ENCODE data around the gene RBMS1. TPM values are rescaled to one million over a fixed set of nuclear protein-coding genes. Genes with fewer than 3 reads are reported as not detected.
A peak's percentile ranks its signal among the peaks of the same experiment; 100 is the strongest.
"Not testable (repeated sequence)": the region's sequence is repeated elsewhere in the genome, so short reads cannot be mapped to it uniquely, and the experiment has no call there.

The RBMS1 gene
- total RNA-seq, 1 donor from 2014 or later: 58.2 TPM

DNA sequence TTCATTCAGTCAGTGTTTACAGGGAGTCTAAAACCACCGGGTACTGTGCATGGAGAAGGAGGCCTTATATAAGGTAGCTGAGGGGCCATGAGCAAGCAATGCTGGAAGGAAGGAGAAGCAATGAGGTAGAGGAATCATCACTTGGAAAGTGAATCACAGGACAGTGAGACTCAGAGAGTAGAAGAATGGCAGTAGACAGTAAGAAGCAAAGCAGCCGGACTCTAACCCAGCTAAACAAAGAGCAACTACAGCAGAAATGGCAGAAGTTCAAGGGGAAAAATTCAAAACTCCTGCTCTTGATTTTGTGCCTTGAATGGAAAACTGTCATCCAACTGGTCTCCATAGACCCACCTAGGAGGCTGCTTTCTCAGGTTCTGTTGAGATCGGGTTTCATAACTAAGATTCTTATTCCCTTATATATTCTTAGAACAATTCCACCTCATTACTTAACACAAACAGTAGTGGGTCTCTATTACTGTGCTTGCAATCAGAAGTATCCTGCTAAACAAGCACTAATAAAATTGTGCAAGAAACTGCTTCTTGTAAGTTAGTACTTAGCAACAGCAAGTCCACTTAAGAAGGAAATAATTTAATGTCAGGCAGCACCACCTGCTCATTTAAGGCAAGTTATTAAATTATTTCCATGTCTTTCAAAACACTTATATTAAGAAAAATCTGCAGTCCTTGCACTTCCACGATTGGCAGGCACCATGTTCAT lies 68.0 kb downstream of the RBMS1 start:
- ATAC-seq (peak; percentile 42), DNase-seq (ENCODE audit: missing footprints) (no peak)
- intact Hi-C loops (cut with DNase I): loop anchor here (2.0 to 10.0 kb wide), 4 partner anchors 13 to 479 kb away; no protein-coding TSS in a partner anchor

DNA sequence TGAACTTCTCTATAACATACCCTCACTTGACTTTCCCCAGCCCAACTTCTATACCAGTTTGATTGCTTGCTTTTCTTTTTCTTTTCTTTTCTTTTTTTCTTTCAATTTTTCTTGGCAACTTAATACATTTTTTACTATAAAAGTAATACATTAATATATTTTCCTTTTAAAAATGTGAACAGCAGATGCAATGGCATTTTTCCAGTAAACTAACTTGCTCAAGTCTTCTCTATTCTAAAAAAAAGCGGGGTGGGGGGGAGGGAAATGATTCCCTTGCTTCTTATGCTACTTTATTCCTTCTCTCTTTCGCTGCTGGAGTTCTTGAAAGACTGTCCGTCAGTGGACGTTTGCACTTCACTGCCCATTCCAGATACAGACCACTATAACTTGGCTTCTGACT lies 70.5 kb downstream of the RBMS1 start:
- intact Hi-C loops (cut with DNase I): loop anchor here (10.0 kb wide), 1 partner anchor 482 kb away; no protein-coding TSS in a partner anchor
- no peak for DNase-seq (ENCODE audit: missing footprints)
- no peak for ATAC-seq

DNA sequence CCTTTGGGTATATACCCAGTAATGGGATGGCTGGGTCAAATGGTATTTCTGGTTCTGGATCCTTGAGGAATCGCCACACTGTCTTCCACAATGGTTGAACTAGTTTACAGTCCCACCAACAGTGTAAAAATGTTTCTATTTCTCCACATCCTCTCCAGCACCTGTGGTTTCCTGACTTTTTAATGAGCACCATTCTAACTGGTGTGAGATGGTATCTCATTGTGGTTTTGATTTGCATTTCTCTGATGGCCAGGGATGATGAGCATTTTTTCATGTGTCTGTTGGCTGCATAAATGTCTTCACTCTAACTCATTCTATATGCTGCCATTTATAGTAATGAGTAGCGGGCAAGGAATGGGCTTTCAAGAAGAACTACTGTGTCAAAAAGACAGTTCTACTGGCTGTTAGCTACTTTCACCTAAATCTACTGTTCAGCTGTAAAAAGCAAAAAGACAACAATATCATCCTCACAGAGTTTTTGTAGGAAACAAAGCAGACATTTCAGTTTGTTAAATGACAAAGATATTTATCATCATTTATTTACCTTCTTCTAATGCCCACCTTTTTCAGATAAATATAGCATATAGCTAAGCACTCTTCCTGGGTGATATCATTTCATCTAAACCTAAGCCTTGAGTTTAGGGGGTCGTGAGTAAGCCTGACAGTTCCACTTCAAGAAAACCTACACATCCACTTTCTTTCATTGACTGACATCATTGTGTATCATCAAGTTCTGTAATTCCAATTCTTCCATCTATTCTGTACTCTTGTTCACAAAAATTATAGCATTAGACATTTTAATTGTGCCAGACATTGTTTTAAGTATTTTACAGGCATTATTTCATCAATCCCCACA lies 71.7 kb downstream of the RBMS1 start:
- DNase-seq (ENCODE audit: missing footprints); ATAC-seq: not testable (repeated sequence)
- intact Hi-C loops (cut with DNase I): loop anchor here (10.0 kb wide), 1 partner anchor 483 kb away; no protein-coding TSS in a partner anchor

DNA sequence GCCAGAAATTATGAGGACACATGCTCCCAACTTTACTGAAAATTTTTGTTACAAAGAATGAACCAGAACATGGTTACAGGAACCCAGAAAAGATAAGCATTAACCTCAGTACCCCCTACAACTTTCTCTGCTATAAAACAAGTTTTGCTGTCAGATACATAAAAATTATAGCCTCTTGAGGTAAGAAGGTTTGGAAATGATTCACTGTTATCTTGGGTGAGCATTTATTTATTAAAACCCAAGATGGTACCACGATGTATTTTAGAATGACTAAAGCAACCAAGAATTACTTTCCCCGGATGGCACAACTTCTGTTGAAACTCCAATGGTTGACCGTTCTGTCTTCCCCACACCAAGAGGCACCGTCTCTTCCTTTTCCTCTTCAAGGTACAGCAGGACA lies 72.9 kb downstream of the RBMS1 start:
- ATAC-seq: no peak
- intact Hi-C loops (cut with DNase I): loop anchor here (10.0 kb wide), 1 partner anchor 484 kb away; no protein-coding TSS in a partner anchor
- no peak for DNase-seq (ENCODE audit: missing footprints)

DNA sequence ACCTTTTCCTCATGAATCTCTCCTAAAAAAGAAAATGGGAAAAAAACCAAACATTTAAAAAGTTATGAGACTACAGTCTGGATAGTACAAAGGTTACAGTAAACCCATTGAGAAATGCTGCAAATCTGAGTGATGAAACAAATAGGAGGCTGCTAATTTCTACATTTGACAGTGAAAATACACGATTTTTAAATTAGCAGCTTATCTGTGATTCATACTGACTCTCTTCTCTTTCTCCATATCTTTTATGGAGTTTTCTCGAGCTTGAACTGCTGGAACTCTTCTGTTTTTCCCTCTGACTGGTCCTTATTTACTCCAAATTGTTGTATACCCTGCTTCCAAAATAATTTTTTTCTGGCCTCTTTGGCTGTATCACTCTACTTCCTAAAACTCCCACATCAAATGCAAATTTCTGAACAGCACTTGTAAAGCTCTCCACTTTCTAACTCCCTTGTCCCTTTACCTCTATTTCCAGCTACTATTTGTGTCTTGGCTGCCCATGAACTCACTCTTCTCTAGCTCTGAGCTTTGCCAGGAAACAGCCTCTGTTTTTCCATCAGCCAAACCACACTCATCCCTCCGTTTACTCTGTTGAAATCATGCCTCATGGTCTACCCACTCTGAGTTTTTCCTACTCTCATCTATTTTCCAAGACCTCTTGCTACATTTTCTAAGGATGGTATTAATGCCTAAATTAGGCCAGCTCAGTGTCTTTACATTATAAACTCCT lies 73.7 kb downstream of the RBMS1 start:
- ATAC-seq (peak; percentile 76), DNase-seq (ENCODE audit: missing footprints) (no peak)
- intact Hi-C loops (cut with DNase I): loop anchor here (10.0 kb wide), 1 partner anchor 485 kb away; no protein-coding TSS in a partner anchor

DNA sequence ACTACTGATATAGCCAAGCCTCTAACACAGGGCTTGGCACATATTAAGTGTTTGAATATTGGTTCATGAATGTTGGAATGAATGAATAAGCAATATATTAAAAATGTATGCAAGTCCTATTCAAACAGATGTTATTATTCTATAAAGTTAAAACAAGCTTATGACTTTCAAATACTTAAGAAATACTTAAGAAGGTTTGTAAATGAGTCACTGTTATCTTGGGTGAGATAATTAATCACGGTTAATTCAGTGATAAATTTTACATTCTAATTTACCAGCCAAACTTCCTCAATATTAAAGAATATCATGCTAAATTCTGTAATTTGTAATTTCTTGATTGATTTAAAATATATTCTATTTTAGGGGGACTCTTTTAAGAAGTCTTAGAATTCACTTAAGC lies 74.8 kb downstream of the RBMS1 start:
- ATAC-seq (no peak), DNase-seq (ENCODE audit: missing footprints) (no peak)
- intact Hi-C loops (cut with DNase I): no loop called here

DNA sequence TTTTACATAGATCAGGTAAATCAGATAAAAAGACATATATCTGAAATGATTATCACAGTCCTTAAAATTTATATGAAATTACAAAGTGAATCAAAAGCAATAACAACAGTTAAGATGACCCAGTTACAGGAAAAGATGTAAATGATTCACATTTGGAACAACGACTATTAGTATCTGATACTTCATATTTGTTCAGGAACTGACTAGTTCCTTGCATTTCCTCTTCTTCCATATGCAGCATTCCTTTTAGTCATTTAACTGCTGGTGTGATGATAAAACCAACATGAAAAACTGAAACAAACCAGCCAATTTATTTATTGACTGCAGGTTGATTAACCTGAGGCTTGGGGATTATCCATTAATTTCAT lies 75.2 kb downstream of the RBMS1 start:
- DNase-seq (ENCODE audit: missing footprints) (no peak), ATAC-seq (no peak)
- intact Hi-C loops (cut with DNase I): no loop called here

DNA sequence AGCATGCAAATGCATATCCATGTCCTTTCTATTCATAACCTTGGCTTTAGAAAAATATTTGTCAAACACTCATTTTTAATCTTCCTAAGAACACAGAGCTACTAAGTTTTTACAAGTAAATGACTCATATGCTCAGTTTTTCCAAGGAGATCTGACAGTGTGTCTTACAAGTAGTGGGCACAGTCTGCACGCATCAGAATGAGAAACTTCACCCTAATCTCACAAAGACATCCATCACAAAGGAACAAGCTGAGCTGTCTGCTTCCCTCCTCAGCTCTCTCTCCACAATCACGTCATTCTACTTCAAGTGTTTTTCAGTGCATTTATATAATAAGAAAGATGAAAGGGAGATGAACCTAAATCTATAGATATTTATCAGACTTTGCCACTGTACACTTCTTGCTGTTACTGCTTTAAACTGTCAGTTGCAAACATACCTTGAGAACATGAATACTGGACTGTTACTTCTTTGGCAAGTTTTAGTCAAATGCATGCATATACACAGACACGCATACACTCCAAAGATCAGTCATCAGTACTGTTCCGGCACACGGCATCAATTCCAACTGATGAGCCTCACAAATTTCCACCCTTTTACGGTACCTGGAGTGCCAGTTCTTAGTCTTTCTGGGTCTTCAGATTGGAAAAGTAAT lies 75.7 kb downstream of the RBMS1 start:
- intact Hi-C loops (cut with DNase I): no loop called here
- ATAC-seq: no peak
- no peak for DNase-seq (ENCODE audit: missing footprints)

DNA sequence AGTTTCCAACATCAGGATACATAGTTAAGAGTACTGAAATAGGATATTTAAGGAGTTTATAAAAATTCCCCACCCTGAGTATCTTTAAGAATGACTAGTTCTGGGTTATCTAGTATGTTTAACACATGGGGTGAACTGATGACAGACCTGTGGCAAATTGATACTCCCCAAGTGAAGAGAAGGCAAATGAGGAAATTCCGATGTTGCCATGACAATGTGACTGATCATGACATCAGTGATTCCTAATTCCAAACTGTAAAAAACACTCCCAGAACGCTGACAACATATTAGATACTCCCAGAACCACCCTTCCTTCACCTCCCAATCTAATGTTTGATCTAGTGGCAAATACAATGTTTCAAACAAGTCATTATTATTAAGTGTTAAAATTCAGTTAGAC lies 77.6 kb downstream of the RBMS1 start:
- no peak for ATAC-seq
- no peak for DNase-seq (ENCODE audit: missing footprints)
- intact Hi-C loops (cut with DNase I): no loop called here

DNA sequence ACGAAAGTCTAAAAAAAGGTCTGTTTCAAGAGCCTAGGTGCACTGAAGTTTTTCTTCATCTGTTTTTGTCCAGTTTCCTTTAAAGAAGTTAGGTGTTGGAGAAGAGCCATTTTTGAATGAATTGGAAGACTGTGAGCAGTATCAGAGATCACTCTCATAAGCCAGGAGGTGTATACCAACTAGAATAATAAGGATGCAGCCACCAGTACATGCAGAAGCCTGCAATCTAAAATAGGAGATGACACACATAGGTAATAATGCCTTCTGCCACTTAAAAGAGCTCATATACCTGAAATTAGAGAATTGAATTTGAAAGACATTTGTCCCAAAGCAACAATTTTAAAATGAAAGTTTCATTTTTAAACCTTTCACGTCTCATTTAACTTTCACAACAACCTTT lies 81.7 kb downstream of the RBMS1 start:
- intact Hi-C loops (cut with DNase I): loop anchor here (2.0 kb wide), 1 partner anchor 15 kb away; no protein-coding TSS in a partner anchor
- no peak for ATAC-seq
- DNase-seq (ENCODE audit: missing footprints): no peak

DNA sequence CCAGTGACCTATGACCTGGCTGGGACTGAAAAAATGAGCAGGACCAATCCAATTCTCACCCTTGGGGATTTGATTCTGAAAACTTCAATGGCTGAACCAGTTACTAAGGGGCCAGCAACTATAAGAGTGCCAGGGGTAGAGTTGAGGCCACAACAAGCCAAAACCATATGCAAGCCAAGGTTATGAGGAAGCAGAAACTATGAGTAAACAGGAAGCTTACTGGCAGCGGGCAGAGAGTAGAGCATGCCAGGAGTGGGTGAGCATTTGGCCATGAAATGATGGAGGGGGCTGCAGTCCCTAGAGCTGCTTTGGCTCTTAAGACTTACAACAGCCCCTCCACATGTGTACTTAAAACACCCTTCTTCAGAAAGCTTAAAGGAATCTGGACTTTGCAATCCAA lies 82.4 kb downstream of the RBMS1 start:
- ATAC-seq: no peak
- intact Hi-C loops (cut with DNase I): no loop called here
- DNase-seq (ENCODE audit: missing footprints): no peak

DNA sequence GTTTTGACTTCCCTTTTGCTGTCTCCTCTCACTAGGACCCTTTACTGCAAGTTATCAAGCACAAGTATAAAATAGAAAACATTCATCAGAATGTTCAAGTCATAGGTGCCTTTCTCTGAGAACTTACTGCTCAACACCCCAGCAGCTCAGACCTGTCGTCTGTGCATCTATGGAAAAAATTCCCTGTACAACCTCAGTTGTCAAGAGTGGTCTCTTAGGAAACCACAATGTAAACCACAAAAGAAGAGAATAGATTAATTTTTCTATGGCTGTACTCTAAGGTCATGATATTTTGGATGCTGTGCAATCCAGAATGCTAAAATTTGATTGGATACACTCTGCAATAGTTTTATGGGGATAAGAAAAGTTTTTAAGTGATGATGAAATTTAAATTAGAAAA lies 84.1 kb downstream of the RBMS1 start:
- no peak for DNase-seq (ENCODE audit: missing footprints)
- ATAC-seq: no peak
- intact Hi-C loops (cut with DNase I): loop anchor here (5.0 kb wide), 2 partner anchors 82 to 132 kb away; no protein-coding TSS in a partner anchor

DNA sequence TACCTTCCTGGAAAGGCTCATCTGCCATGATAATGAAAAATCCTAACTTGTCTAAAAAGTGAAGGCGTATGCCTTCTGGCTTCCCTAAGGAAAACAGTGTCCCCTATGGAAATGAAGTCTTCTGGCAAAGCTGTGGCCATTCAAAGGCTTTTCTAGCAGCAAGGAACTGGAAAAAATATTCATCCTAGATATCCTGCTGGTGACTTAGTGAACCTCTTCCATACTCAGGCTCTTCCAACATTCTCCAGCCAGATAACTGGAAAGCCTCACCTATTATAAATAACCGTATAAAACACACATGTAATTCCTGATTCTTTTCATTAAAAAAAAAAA lies 84.7 kb downstream of the RBMS1 start:
- ATAC-seq (no peak), DNase-seq (ENCODE audit: missing footprints) (no peak)
- intact Hi-C loops (cut with DNase I): loop anchor here (5.0 kb wide), 2 partner anchors 82 to 132 kb away; no protein-coding TSS in a partner anchor

DNA sequence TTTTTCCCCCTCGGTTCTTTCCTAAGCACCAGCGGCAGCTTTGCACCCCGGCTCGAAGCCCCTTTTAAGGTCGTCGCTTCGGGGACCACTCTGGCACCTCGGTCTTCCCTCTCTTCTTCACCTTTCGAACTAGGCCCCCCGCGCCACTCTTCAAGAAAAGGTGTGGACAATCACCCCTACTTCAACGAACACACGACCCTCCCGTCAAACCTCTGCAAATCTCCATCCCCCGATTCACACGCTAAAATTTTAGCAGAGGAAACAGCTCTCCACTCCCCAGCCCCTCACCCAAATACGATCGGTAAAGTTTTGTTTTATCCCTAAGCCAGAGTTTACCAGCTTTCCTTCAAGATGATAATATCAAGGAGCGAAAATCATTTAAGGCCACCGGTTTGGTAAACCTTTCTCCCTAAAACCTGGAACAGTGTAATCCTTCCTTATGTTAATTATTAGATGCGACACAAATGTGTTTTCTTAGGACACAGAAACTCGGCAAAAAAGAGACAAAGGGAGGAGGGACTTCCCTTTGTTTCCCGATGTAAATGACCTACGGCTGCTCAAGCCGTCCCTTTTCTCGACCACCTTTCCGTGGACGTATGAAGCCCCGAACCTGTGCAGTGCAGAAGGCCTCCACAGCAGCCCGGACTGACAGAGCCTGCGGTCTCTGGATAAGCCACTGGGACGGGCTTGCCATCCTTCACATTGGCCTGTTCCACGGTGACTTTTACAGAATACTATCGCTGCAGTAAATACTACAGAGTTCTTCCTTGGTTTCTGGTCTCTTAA lies 85.2 kb downstream of the RBMS1 start:
- intact Hi-C loops (cut with DNase I): loop anchor here (5.0 kb wide), 2 partner anchors 81 to 131 kb away; no protein-coding TSS in a partner anchor
- peak; percentile 63 for DNase-seq (ENCODE audit: missing footprints)
- no peak for ATAC-seq

DNA sequence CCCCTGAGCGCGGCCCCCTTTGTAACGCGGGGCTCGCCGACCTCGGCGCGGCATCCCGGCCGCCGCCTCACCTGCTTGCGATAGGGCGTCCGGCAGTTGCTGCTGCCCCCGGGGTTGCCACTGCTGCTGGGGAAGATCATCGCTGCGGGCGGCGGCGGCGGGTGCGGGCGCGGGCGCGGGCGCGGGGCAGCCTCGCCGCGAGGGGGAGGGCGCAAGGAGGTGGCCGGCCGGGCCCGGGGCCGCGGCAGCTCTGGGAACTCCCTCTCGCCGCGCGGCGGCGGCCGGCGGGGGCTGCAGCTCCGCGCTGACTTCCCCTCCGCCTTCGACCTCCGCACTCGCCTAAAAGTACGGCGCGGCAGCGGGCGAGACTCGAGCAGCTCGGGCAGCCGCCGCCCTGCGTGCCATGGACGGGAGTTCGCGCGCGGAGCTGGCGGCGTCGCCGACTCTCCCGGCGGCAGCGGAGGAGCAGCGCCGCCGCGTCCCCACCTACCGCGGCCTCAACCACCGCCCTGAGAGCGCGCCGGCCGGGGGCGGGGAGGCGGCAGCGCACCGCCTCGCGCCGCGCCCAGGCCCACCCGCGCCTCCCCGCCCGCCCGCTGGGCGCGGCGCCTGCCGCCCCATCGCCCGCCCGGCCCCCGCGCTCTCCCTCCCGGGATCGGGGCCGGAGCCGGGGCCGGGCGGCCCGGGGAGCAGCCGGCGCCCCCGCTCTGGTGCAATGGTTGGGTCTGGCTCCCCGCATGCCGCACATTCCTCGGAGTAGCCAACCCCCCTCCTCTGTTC lies 86.0 kb downstream of the RBMS1 start:
- DNase-seq (ENCODE audit: missing footprints) (peak; percentile 87), ATAC-seq (peak; percentile 87)
- intact Hi-C loops (cut with DNase I): loop anchor here (5.0 kb wide), 2 partner anchors 80 to 130 kb away; no protein-coding TSS in a partner anchor

DNA sequence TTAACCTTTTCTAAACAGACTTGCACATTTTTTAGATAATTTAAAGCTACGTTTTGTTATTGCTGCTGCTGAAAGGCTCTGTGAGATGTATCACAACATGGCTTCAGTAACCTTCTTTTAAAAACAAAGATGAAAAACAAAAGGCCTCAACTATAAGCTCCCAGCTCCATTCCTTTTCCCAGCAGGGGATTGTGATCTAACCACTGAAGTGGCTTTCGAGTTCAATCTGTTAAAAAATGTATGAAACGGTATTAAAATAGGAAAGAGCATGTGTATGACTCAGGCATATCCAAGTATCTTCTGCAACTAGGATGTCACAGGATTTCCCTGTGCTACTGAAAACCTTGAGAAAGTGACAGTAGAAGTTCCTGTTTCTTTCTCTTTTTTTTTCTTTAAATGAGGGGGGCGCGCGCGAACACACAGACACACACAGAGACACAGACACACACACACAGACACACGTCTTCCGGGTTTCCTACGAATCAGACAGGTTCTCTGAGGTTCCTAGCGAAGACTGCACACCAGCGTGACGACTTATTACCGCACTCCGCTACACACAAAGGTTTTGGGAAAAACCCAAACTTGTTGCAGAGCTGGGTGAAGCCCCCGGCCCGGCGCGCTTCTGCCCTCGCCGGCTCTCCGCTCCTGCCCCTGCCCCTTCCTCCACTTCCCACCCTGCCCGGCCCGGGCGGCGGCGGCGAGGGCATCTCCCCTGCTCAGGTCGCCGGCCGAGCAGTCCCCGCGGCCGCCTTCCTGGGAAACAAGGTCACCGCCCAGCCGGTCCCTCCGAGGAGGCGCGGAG lies 86.8 kb downstream of the RBMS1 start:
- peak; percentile 86 for DNase-seq (ENCODE audit: missing footprints)
- ATAC-seq: peak; percentile 49
- intact Hi-C loops (cut with DNase I): loop anchor here (5.0 kb wide), 2 partner anchors 79 to 129 kb away; no protein-coding TSS in a partner anchor

Measured in Right ventricle myocardium inferior (tissue), 1 donor.